OCI-LY7 (cell line): Measurements from ENCODE around the gene MKNK2. TPM values are rescaled to one million over a fixed set of nuclear protein-coding genes. Genes with fewer than 3 reads are reported as not detected.

Experiments
- BruUV-seq: library from RNA; stranded (reverse); fragments of 400-500 nt; replicated peaks from 2 replicates; lab custom pipeline; 2021; lab: Mats Ljungman, UMichigan
- CTCF ChIA-PET: fragments of 300-600 bp; sonication (Branson Sonifier 250); formaldehyde crosslinking; loops from one replicate; lab custom pipeline; 2022; ENCODE audit warnings: antibody characterized with exemption; ENCODE audit not compliant: unreplicated experiment; lab: Charles Lee
- POLR2A ChIA-PET: fragments of 300-600 bp; sonication (Branson Sonifier 250); formaldehyde crosslinking; loops from one replicate; lab custom pipeline; 2022; ENCODE audit warnings: antibody characterized with exemption; lab: Charles Lee
- DNase-seq: peaks from one replicate; pipeline ENCODE4 v3.0.0-alpha.2; 2015; ENCODE audit warnings: low spot score
- H2AFZ ChIP-seq: fragments of 200-600 bp; sonication (generic), shearing (Covaris generic); 2 replicates; pipeline ENCODE4 v1.6.1; 2014; ENCODE audit warnings: mild to moderate bottlenecking, antibody characterized with exemption, low read length, moderate library complexity
- H3K27ac ChIP-seq: fragments of 200-600 bp; sonication (generic); 2 replicates; pipeline ENCODE4 v1.5.1; 2014; ENCODE audit warnings: mixed run types, low read depth, mild to moderate bottlenecking, moderate library complexity, low read length, inconsistent platforms; ENCODE audit not compliant: poor library complexity, severe bottlenecking
- H3K36me3 ChIP-seq: fragments of 200-600 bp; sonication (generic); 2 replicates; pipeline ENCODE4 v1.6.1; 2014; ENCODE audit warnings: mild to moderate bottlenecking, antibody characterized with exemption, low read length, moderate library complexity, mixed read lengths; ENCODE audit not compliant: insufficient read depth
- H3K4me1 ChIP-seq: fragments of 200-600 bp; sonication (generic); 2 replicates; pipeline ENCODE4 v1.5.1; 2014; ENCODE audit warnings: mild to moderate bottlenecking, low read length; ENCODE audit not compliant: insufficient read depth, poor library complexity, severe bottlenecking
- H3K4me2 ChIP-seq: fragments of 200-600 bp; sonication (generic); 2 replicates; pipeline ENCODE4 v1.6.1; 2014; ENCODE audit warnings: mild to moderate bottlenecking, low read length
- H3K4me3 ChIP-seq: fragments of 200-600 bp; sonication (generic); 2 replicates; pipeline ENCODE4 v1.5.1; 2014; ENCODE audit warnings: mild to moderate bottlenecking, low read depth, low read length; ENCODE audit not compliant: poor library complexity, severe bottlenecking
- H3K79me2 ChIP-seq: fragments of 200-600 bp; sonication (generic); 2 replicates; pipeline ENCODE4 v1.6.1; 2016; ENCODE audit warnings: low read depth, mild to moderate bottlenecking, low read length, moderate library complexity, mixed read lengths; ENCODE audit not compliant: insufficient read depth
- H3K9me2 ChIP-seq: fragments of 200-600 bp; sonication (generic); 2 replicates; pipeline ENCODE4 v1.6.1; 2016; ENCODE audit warnings: mild to moderate bottlenecking, low read length, mixed read lengths; ENCODE audit not compliant: insufficient read depth
- H3K9me3 ChIP-seq: fragments of 200-600 bp; sonication (generic); 2 replicates; pipeline ENCODE4 v1.6.1; 2014; ENCODE audit warnings: mild to moderate bottlenecking, mixed run types, low read length, mixed read lengths
- H4K20me1 ChIP-seq: fragments of 200-600 bp; sonication (generic); 2 replicates; pipeline ENCODE4 v1.6.1; 2014; ENCODE audit warnings: mild to moderate bottlenecking, antibody characterized with exemption, low read length, moderate library complexity, mixed read lengths; ENCODE audit not compliant: insufficient read depth
- EZH2phosphoT487 ChIP-seq: fragments of 200-600 bp; sonication (generic); IDR thresholded peaks from 2 replicates; pipeline ENCODE4 v1.6.1; 2018; ENCODE audit warnings: low read depth, borderline replicate concordance, mild to moderate bottlenecking, mixed run types, antibody characterized with exemption, low read length, moderate library complexity, mixed read lengths
- intact Hi-C: fragments of 100-400 bp; cut with micrococcal nuclease; formaldehyde crosslinking; loops from one replicate; pipeline ENCODE4 v1.10.0; 2022; ENCODE audit not compliant: unreplicated experiment
- total RNA-seq, 2 experiments: library from RNA; depleted of rRNA in 1 of 2; stranded (reverse); fragments of >200 nt in 1 of 2; shearing (Covaris generic) in 1 of 2; gene quantifications; 2 replicates each; pipeline ENCODE4 v1.2.3, GENCODE V29; 2014 to 2022
- TF ChIP-seq, protein P1 (sequence below): fragments of 200-600 bp; sonication (generic); conservative IDR thresholded peaks from 2 replicates; pipeline ENCODE4 v1.5.1; 2014; ENCODE audit warnings: mild to moderate bottlenecking, antibody characterized with exemption, low read length, moderate library complexity, mixed read lengths

The MKNK2 gene
- total RNA-seq, 2 experiments from 2014 or later = 115 to 225 TPM

DNA sequence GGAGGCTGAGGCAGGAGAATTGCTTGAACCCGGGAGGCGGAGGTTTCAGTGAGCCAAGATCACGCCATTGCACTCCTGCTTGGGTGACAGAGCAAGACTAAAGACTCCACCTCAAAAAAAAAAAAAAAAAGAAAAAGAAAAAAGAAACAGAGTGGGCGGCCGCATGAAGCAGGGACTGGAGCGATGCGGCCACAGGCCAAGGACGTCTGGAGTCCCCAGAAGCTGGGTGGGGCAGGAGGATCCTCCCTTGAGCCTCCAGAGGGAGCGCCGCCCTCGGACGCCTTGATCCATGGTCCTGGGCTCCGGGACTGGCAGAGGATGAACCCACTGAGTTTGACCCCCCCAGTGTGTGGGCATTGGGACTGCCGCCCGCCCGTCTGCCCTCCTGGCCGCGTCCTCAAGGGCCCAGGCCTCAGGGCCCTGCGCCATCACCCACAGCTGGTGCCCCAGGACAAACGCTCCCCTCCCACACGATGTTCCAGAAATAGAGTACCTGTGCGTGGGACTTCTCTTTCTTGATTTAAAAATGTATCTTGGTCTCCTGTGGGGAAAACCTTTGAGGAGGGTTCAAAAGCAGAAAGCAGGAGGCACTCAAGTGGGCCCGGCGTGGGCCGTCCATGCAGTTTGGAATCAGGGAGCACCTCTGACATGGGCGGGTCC lies 51.1 kb downstream of the MKNK2 start:
- POLR2A ChIA-PET = interaction anchor here (0.5 kb wide), 1 partner anchor 485 kb away, joined by 5 read pairs; no protein-coding TSS in a partner anchor
- TF ChIP-seq EZH2phosphoT487 = no peak
- TF ChIP-seq, protein P1, sequence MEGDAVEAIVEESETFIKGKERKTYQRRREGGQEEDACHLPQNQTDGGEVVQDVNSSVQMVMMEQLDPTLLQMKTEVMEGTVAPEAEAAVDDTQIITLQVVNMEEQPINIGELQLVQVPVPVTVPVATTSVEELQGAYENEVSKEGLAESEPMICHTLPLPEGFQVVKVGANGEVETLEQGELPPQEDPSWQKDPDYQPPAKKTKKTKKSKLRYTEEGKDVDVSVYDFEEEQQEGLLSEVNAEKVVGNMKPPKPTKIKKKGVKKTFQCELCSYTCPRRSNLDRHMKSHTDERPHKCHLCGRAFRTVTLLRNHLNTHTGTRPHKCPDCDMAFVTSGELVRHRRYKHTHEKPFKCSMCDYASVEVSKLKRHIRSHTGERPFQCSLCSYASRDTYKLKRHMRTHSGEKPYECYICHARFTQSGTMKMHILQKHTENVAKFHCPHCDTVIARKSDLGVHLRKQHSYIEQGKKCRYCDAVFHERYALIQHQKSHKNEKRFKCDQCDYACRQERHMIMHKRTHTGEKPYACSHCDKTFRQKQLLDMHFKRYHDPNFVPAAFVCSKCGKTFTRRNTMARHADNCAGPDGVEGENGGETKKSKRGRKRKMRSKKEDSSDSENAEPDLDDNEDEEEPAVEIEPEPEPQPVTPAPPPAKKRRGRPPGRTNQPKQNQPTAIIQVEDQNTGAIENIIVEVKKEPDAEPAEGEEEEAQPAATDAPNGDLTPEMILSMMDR = no peak
- Histone ChIP-seq H3K4me1 (no peaks in the 10 kb centered on the region), H3K4me3 (no peak overlapping the region), H4K20me1 (no peaks in the 10 kb centered on the region), H3K9me3 (0 out of 2 replicates have a peak, but pooled peaks cover 4% of the 10 kb centered on the region), H3K9me2 (no peaks in the 10 kb centered on the region), H3K79me2 (no peaks in the 10 kb centered on the region), H3K27ac (no peak overlapping the region), H3K4me2 (no peak overlapping the region), H2AFZ (no peak overlapping the region), H3K36me3 (peaks cover 42% of the 10 kb centered on the region)
- intact Hi-C loops = no loop called here
- CTCF ChIA-PET = no interaction called here
- DNase-seq = no peak
- BruUV-seq = no TSS peak

DNA sequence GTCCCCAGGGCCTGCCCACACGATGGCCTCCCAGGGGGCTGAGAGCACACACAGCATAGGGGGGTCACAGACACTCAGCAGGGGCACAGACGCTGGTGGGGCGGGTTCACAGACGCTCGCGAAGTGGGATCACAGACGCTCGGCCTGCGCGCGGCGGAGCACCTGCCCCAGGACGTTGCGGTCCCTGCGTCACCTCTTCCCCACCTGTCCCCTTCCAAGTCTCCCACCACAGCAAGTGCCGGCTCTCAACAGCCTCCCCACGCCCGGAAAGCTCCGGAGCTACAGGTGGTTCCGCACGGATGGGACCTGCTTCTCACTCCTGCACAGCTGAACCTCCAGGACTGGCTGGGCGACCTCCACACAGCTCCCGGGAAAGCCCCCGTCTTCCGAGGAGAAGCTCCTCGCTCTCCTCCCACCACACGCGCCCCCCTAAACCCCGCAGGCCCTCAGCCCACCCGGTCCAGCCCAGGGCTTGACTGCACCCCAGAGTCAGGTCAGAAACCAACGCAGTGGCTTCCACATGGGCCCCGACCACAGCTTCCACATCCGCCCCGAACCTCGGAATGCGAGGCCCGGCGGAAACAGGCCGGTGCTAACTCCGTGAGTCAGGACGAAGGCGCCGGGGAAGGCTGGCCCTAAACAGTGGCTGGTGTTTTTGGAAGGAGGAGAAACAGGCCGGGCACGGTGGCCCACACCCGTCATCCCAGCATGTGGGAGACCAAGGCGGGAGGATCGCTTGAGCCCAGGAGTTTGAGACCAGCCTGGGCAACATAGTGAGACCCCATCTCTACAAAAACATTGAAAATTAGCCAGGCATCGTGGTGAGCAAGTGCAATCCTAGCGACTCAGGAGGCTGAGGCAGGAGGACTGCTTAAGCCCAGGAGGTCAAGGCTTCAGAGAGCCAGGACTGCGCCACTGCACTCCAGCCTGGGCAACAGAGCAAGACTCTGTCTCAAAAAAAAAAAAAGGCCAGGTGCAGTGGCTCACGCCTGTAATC lies 52.0 kb downstream of the MKNK2 start:
- BruUV-seq = no TSS peak
- no peaks in the 10 kb centered on the region for H4K20me1 ChIP-seq
- CTCF ChIA-PET = no interaction called here
- no peaks in the 10 kb centered on the region for H3K9me2 ChIP-seq
- no peak overlapping the region for H3K4me2 ChIP-seq
- intact Hi-C loops = no loop called here
- peaks cover 48% of the 10 kb centered on the region for H3K36me3 ChIP-seq
- TF ChIP-seq, protein P1 = no peak
- TF ChIP-seq EZH2phosphoT487 = no peak
- H3K4me1 ChIP-seq = no peaks in the 10 kb centered on the region
- H3K9me3 ChIP-seq = 0 out of 2 replicates have a peak, but pooled peaks cover 4% of the 10 kb centered on the region
- POLR2A ChIA-PET = no interaction called here
- DNase-seq = no peak
- H3K27ac ChIP-seq = no peak overlapping the region
- no peaks in the 10 kb centered on the region for H3K79me2 ChIP-seq
- no peak overlapping the region for H3K4me3 ChIP-seq
- no peak overlapping the region for H2AFZ ChIP-seq
